NCI-H1417 treated with DMSO at 0.1 percent for 48 hours (cell line): ENCODE results near the gene RO60.

ENCODE experiments used
- DNase-seq: peaks from one replicate; lab custom pipeline; 2025; lab: John Stamatoyannopoulos, UW

Gene RO60

DNA sequence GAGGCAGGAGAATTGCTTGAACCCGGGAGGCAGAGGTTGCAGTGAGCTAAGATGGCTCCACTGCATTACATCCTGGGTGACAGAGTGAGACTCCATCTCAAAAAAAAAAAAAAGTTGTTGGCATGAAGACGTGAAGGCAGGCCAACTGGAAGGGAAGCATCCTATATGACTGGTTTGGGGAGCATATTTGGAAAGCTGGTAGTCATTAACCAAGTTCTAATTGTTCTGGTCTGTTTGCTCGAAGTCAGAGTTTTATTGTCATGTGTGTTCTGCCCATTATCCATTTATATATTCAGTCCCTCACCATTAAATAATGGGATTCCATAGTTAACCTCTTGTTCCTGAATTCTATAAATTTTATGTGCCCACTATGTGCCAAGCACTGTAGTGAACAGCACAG is 49.1 kb downstream of the RO60 start:
- DNase-seq: no peak
